Mesenchymal stem cell (in vitro differentiated cells and primary cell): Measurements from ENCODE around the gene VAX1.

Experiments
- DNase-seq: peaks from one replicate; pipeline ENCODE4 v3.0.0-alpha.2; 2013
- H2AFZ ChIP-seq: one replicate; pipeline ENCODE4 v1.6.1; 2013; ENCODE audit warnings: low read depth, mild to moderate bottlenecking, control low read depth, inconsistent platforms, low read length, moderate library complexity
- H2AK5ac ChIP-seq: 2 replicates; pipeline ENCODE4 v1.6.1; 2013; ENCODE audit warnings: low read length, moderate library complexity, mild to moderate bottlenecking, inconsistent platforms; ENCODE audit not compliant: severe bottlenecking
- H2BK120ac ChIP-seq: one replicate; pipeline ENCODE4 v1.6.1; 2013; ENCODE audit warnings: low read depth, mild to moderate bottlenecking, inconsistent platforms, low read length, moderate library complexity
- H2BK12ac ChIP-seq, 2 experiments: one replicate each; pipeline ENCODE4 v1.6.1; 2013; ENCODE audit warnings: inconsistent platforms in 2 of 2, low read length in 2 of 2, mild to moderate bottlenecking in 2 of 2, moderate library complexity in 2 of 2, control low read depth in 1 of 2
- H2BK15ac ChIP-seq: one replicate; pipeline ENCODE4 v1.6.1; 2013; ENCODE audit warnings: mild to moderate bottlenecking, low read depth, inconsistent platforms; ENCODE audit not compliant: poor library complexity, severe bottlenecking
- H2BK5ac ChIP-seq: 2 replicates; pipeline ENCODE4 v1.6.1; 2013; ENCODE audit warnings: low read depth, mild to moderate bottlenecking, low read length, control low read depth, inconsistent platforms; ENCODE audit not compliant: poor library complexity, severe bottlenecking
- H3K14ac ChIP-seq, 2 experiments: one replicate each; pipeline ENCODE4 v1.6.1; 2013; ENCODE audit warnings: inconsistent platforms in 2 of 2, low read length in 2 of 2, control low read depth in 1 of 2, mild to moderate bottlenecking in 1 of 2, moderate library complexity in 1 of 2
- H3K18ac ChIP-seq, 2 experiments: one replicate each; pipeline ENCODE4 v1.6.1; 2013; ENCODE audit warnings: inconsistent platforms in 2 of 2, low read length in 2 of 2, control low read depth in 1 of 2, low read depth in 1 of 2, mild to moderate bottlenecking in 1 of 2
- H3K23ac ChIP-seq, 2 experiments: one replicate each; pipeline ENCODE4 v1.6.1; 2013; ENCODE audit warnings: inconsistent platforms in 2 of 2, low read length in 2 of 2, mild to moderate bottlenecking in 2 of 2, moderate library complexity in 2 of 2, control low read depth in 1 of 2
- H3K27ac ChIP-seq: 2 replicates; pipeline ENCODE4 v1.5.1; 2013; ENCODE audit warnings: mild to moderate bottlenecking, moderate library complexity, low read length, control low read depth, inconsistent platforms; ENCODE audit not compliant: poor library complexity, severe bottlenecking
- H3K27me3 ChIP-seq, 2 experiments: 2 replicates each; pipeline versions ENCODE4 v1.6.1 to v1.7.0; 2013; ENCODE audit warnings: low read length in 2 of 2, mild to moderate bottlenecking in 2 of 2, moderate library complexity in 2 of 2, control low read depth in 1 of 2, inconsistent platforms in 1 of 2; ENCODE audit not compliant: control insufficient read depth in 1 of 2, insufficient read depth in 1 of 2
- H3K36me3 ChIP-seq, 2 experiments: 2 replicates each; pipeline versions ENCODE4 v1.6.1 to v1.7.0; 2013; ENCODE audit warnings: low read length in 2 of 2, control low read depth in 1 of 2, inconsistent platforms in 1 of 2, low read depth in 1 of 2, mild to moderate bottlenecking in 1 of 2; ENCODE audit not compliant: insufficient read depth in 2 of 2, control insufficient read depth in 1 of 2
- H3K4ac ChIP-seq, 2 experiments: one replicate each; pipeline ENCODE4 v1.6.1; 2013; ENCODE audit warnings: inconsistent platforms in 2 of 2, low read length in 2 of 2, mild to moderate bottlenecking in 2 of 2, moderate library complexity in 2 of 2, control low read depth in 1 of 2, low read depth in 1 of 2
- H3K4me1 ChIP-seq: 2 replicates; pipeline ENCODE4 v1.6.1; 2013; ENCODE audit warnings: low read depth, low read length, control low read depth; ENCODE audit not compliant: control insufficient read depth, insufficient read depth
- H3K4me2 ChIP-seq: 2 replicates; pipeline ENCODE4 v1.6.1; 2013; ENCODE audit warnings: low read length, mild to moderate bottlenecking, inconsistent platforms; ENCODE audit not compliant: poor library complexity, severe bottlenecking
- H3K4me3 ChIP-seq, 2 experiments: 2 replicates each; pipeline versions ENCODE4 v1.5.1 to v1.7.0; 2013; ENCODE audit warnings: low read length in 2 of 2, mild to moderate bottlenecking in 2 of 2, control low read depth in 1 of 2, low read depth in 1 of 2; ENCODE audit not compliant: insufficient read depth in 1 of 2
- H3K79me1 ChIP-seq: replicated peaks from 2 replicates; pipeline ENCODE4 v1.6.1; 2013; ENCODE audit warnings: mild to moderate bottlenecking, control low read depth, low read length, inconsistent platforms; ENCODE audit not compliant: poor library complexity, severe bottlenecking
- H3K9ac ChIP-seq: 2 replicates; pipeline ENCODE4 v1.7.0; 2013; ENCODE audit warnings: mild to moderate bottlenecking, low read length, moderate library complexity
- H3K9me3 ChIP-seq: 2 replicates; pipeline ENCODE4 v1.7.0; 2013; ENCODE audit warnings: mild to moderate bottlenecking, low read length; ENCODE audit not compliant: control insufficient read depth
- H4K8ac ChIP-seq: one replicate; pipeline ENCODE4 v1.6.1; 2013; ENCODE audit warnings: inconsistent platforms, mild to moderate bottlenecking, low read length, moderate library complexity
- H4K91ac ChIP-seq: one replicate; pipeline ENCODE4 v1.6.1; 2013; ENCODE audit warnings: mild to moderate bottlenecking, low read length, inconsistent platforms
- WGBS: methylation state at CpG from one replicate; pipeline ENCODE4 v1.1.7; 2013; ENCODE audit warnings: mixed read lengths; 5-methylcytosine and 5-hydroxymethylcytosine counted together

Gene VAX1

GRCh38 chr10:117165538-117166417, 27.7 kb upstream of the VAX1 start:
- H3K4ac ChIP-seq: no peak overlapping the region
- H2BK12ac ChIP-seq: no peak overlapping the region
- peak; percentile 51 for DNase-seq
- peak overlapping the region; percentile 50 for H3K9ac ChIP-seq
- no peak overlapping the region for H2AK5ac ChIP-seq
- H3K4me2 ChIP-seq: peak overlapping the region; percentile 60
- H3K27ac ChIP-seq: no peak overlapping the region
- no peak overlapping the region for H3K14ac ChIP-seq
- H3K4me1 ChIP-seq: peaks cover 29% of the 10 kb centered on the region
- 3% methylated on average over 51 of the region's 51 CpGs for WGBS
- peaks cover 97 to 98% of the 10 kb centered on the region in 2 experiments for H3K27me3 ChIP-seq
- H4K8ac ChIP-seq: no peak overlapping the region
- no peak overlapping the region for H2BK5ac ChIP-seq
- no peaks in the 10 kb centered on the region for H3K36me3 ChIP-seq
- H3K18ac ChIP-seq: no peak overlapping the region
- H3K4me3 ChIP-seq: peak overlapping the region in 1 of 2 experiments; percentile 82
- H4K91ac ChIP-seq: no peak overlapping the region
- peak overlapping the region in 1 of 2 experiments; percentile 35 for H3K23ac ChIP-seq
- H2BK120ac ChIP-seq: no peak overlapping the region
- no peak overlapping the region for H2BK15ac ChIP-seq
- no peaks in the 10 kb centered on the region for H3K79me1 ChIP-seq
- no peak overlapping the region for H2AFZ ChIP-seq
- H3K9me3 ChIP-seq: no peaks in the 10 kb centered on the region

- no peak for DNase-seq
- no peaks in the 10 kb centered on the region for H3K9me3 ChIP-seq
- no peak overlapping the region for H4K8ac ChIP-seq
- H2AK5ac ChIP-seq: no peak overlapping the region
- peak overlapping the region in 1 of 2 experiments; percentile 82 for H3K4me3 ChIP-seq
- no peak overlapping the region for H2BK12ac ChIP-seq
- no peak overlapping the region for H3K18ac ChIP-seq
- no peaks in the 10 kb centered on the region for H3K79me1 ChIP-seq
- H3K4me2 ChIP-seq: peak overlapping the region; percentile 60
- H3K23ac ChIP-seq: no peak overlapping the region
- H2AFZ ChIP-seq: no peak overlapping the region
- peak overlapping the region; percentile 50 for H3K9ac ChIP-seq
- no peak overlapping the region for H3K27ac ChIP-seq
- H3K36me3 ChIP-seq: no peaks in the 10 kb centered on the region
- no peak overlapping the region for H3K4ac ChIP-seq
- H2BK15ac ChIP-seq: no peak overlapping the region
- H4K91ac ChIP-seq: no peak overlapping the region
- H2BK5ac ChIP-seq: no peak overlapping the region
- WGBS: 12% methylated on average over 29 of the region's 32 CpGs
- peaks cover 97 to 98% of the 10 kb centered on the region in 2 experiments for H3K27me3 ChIP-seq
- H3K14ac ChIP-seq: no peak overlapping the region
- H3K4me1 ChIP-seq: peaks cover 29% of the 10 kb centered on the region
- H2BK120ac ChIP-seq: no peak overlapping the region
Measured at GRCh38 chr10:117164592-117165537, 26.8 kb upstream of the VAX1 start.

- Histone ChIP-seq H3K9ac (no peak overlapping the region), H2BK5ac (no peak overlapping the region), H3K36me3 (no peaks in the 10 kb centered on the region), H3K14ac (no peak overlapping the region), H3K4me3 (no peak overlapping the region), H3K27ac (no peak overlapping the region), H3K4me2 (no peak overlapping the region), H3K4me1 (peaks cover 29% of the 10 kb centered on the region), H2BK120ac (no peak overlapping the region), H2BK12ac (no peak overlapping the region), H2AK5ac (no peak overlapping the region), H3K9me3 (no peaks in the 10 kb centered on the region), H3K4ac (no peak overlapping the region), H3K23ac (no peak overlapping the region), H4K91ac (no peak overlapping the region), H4K8ac (no peak overlapping the region), H3K27me3 (peaks cover 97 to 98% of the 10 kb centered on the region in 2 experiments), H2AFZ (no peak overlapping the region), H2BK15ac (no peak overlapping the region), H3K79me1 (no peaks in the 10 kb centered on the region), H3K18ac (no peak overlapping the region)
- DNase-seq: no peak
- 4% methylated on average over 14 of the region's 16 CpGs for WGBS
Measured at GRCh38 chr10:117163954-117164548, 26.0 kb upstream of the VAX1 start.
